DOHH2 (cell line): ENCODE results near the gene SUPT4H1.

ENCODE experiments used
- H3F3A ChIP-seq: fragments of 200-600 bp; sonication (generic), shearing (Covaris generic); 2 replicates; pipeline ENCODE4 v1.6.0; 2016; ENCODE audit warnings: antibody characterized with exemption, mild to moderate bottlenecking; ENCODE audit not compliant: control insufficient read depth, insufficient read depth
- H3K27ac ChIP-seq: fragments of 200-600 bp; sonication (generic); 2 replicates; pipeline ENCODE4 v1.5.1; 2014; ENCODE audit warnings: low read depth, mild to moderate bottlenecking, low read length, moderate library complexity
- H3K27me3 ChIP-seq: fragments of 200-600 bp; sonication (generic); 2 replicates; pipeline ENCODE4 v1.6.1; 2014; ENCODE audit warnings: mild to moderate bottlenecking, low read length, mixed read lengths; ENCODE audit not compliant: control insufficient read depth
- H3K36me3 ChIP-seq: fragments of 200-600 bp; sonication (generic); 2 replicates; pipeline ENCODE4 v1.6.1; 2014; ENCODE audit warnings: mild to moderate bottlenecking, low read length, moderate library complexity, mixed read lengths; ENCODE audit not compliant: control insufficient read depth
- H3K4me1 ChIP-seq: fragments of 200-600 bp; sonication (generic); 2 replicates; pipeline ENCODE4 v1.6.1; 2014; ENCODE audit warnings: mild to moderate bottlenecking, low read length, mixed read lengths; ENCODE audit not compliant: control insufficient read depth
- H3K4me2 ChIP-seq: fragments of 200-600 bp; sonication (generic); 2 replicates; pipeline ENCODE4 v1.6.0; 2014; ENCODE audit warnings: mild to moderate bottlenecking, low read length, moderate library complexity
- H3K4me3 ChIP-seq: fragments of 200-600 bp; sonication (generic); 2 replicates; pipeline ENCODE4 v1.5.1; 2014; ENCODE audit warnings: mild to moderate bottlenecking, low read length, mixed read lengths
- H3K79me2 ChIP-seq: fragments of 200-600 bp; sonication (generic); 2 replicates; pipeline ENCODE4 v1.6.1; 2014; ENCODE audit warnings: mild to moderate bottlenecking, low read length, mixed read lengths; ENCODE audit not compliant: control insufficient read depth
- H3K9me2 ChIP-seq: fragments of 200-600 bp; sonication (generic); replicated peaks from 2 replicates; pipeline ENCODE4 v1.6.1; 2014; ENCODE audit warnings: mild to moderate bottlenecking, low read length, mixed read lengths; ENCODE audit not compliant: control insufficient read depth
- H3K9me3 ChIP-seq: fragments of 200-600 bp; sonication (generic); 2 replicates; pipeline ENCODE4 v1.6.1; 2014; ENCODE audit warnings: antibody characterized with exemption, low read length, mixed read lengths; ENCODE audit not compliant: control insufficient read depth, insufficient read depth
- H4K20me1 ChIP-seq: fragments of 200-600 bp; sonication (generic); 2 replicates; pipeline ENCODE4 v1.6.0; 2014; ENCODE audit warnings: low read depth, mild to moderate bottlenecking, antibody characterized with exemption, low read length, moderate library complexity; ENCODE audit not compliant: control insufficient read depth, insufficient read depth
- EZH2phosphoT487 ChIP-seq: fragments of 200-600 bp; sonication (generic); IDR thresholded peaks from 2 replicates; pipeline ENCODE4 v1.6.1; 2017; ENCODE audit warnings: borderline replicate concordance, mild to moderate bottlenecking, antibody characterized with exemption, low read length, moderate library complexity, mixed read lengths
- TF ChIP-seq, protein P1 (sequence below): fragments of 200-600 bp; sonication (generic); IDR thresholded peaks from one replicate; pipeline ENCODE4 v1.5.1; 2014; ENCODE audit warnings: antibody characterized with exemption, mild to moderate bottlenecking, low read depth, low read length; ENCODE audit not compliant: poor library complexity, severe bottlenecking

The SUPT4H1 gene

DNA sequence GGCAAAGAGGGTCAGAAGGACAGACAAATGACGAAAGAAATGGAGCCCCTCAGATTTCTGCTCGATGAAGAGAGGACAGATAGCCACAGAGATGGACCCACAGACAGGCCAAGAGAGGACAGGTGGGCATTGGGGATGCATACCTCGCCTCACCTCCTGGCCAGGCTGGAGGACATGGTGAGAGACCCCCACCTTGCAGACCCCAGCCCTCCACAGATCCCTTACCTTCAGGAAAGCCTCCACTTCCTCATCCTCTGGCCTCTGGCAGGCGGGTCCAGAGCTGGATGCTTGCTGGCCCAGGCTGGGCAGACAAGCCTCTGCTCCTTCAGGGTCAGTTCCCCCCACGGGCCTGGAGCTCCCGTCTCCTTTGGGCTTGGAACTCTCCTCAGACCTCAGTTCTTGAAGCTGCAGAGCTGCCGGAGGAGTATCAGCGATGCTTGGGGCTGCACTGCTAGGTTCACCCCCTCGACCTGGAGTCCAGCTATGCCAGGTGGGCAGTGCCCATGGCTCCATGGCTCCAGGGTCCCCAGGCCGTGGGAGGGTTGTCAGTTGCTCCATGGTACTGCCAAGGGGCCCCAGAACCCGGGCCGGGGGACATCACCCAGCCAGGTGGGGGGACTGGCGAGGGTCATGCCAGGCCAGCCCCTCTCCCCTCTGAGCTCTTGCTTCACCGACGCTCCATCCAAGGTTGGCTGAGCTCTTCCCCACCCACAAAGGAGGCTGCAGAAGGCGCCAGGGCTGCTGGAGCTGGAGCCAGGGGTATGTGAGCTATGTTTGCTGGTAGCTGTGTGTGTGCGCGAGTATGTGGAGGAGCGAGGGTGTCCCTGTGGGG, 24.4 kb downstream of the SUPT4H1 start:
- Histone ChIP-seq H3K79me2 (peaks cover 19% of the 10 kb centered on the region), H3F3A (peaks cover 38% of the 10 kb centered on the region), H3K27me3 (peaks cover 61% of the 10 kb centered on the region), H3K4me3 (peak overlapping the region; percentile 41), H3K9me3 (no peaks in the 10 kb centered on the region), H3K9me2 (no peaks in the 10 kb centered on the region), H3K4me1 (peaks cover 38% of the 10 kb centered on the region), H3K4me2 (peak overlapping the region; percentile 98; the same call in 1 of the 2 replicates), H4K20me1 (peaks cover 9% of the 10 kb centered on the region; the same call in 1 of the 2 replicates), H3K27ac (peak overlapping the region; percentile 100), H3K36me3 (peaks cover 24% of the 10 kb centered on the region)
- TF ChIP-seq, protein P1, sequence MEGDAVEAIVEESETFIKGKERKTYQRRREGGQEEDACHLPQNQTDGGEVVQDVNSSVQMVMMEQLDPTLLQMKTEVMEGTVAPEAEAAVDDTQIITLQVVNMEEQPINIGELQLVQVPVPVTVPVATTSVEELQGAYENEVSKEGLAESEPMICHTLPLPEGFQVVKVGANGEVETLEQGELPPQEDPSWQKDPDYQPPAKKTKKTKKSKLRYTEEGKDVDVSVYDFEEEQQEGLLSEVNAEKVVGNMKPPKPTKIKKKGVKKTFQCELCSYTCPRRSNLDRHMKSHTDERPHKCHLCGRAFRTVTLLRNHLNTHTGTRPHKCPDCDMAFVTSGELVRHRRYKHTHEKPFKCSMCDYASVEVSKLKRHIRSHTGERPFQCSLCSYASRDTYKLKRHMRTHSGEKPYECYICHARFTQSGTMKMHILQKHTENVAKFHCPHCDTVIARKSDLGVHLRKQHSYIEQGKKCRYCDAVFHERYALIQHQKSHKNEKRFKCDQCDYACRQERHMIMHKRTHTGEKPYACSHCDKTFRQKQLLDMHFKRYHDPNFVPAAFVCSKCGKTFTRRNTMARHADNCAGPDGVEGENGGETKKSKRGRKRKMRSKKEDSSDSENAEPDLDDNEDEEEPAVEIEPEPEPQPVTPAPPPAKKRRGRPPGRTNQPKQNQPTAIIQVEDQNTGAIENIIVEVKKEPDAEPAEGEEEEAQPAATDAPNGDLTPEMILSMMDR = no peak
- no peak for TF ChIP-seq EZH2phosphoT487

DNA sequence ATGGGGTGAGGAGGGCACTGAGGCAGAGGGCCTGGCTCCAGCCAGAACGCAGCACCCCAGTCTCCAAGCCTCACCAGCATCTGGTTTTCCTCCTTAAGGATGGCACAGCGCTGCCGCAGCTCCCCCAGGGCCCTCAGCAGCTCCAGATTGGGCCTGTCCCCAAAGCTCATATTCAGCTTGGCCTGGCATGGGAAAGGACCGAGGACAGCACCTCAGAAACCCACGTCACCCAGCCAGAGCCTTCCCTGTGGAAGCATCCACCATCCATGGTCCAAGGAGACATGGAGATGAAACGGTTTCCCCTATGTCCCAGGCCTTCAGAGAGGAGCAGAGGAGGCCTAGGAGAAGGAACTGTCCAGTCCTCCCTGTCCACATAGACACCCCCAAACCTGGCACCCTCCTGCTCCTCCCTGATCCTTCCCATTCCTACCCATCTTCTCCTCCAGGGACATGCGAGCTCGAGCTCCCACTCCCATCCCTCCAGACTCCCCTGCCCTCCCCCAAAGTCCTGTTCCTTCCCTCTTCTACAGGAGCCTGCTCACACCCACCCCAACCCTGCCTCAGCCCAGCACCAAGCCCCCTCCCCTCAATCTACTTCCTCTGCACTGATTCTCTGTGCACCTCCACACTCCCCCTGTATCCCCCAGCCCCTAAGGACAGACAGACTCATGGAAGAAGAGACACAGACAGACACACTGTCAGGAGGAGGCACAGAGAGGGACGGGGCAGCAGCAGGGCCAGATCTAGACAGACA, 25.2 kb downstream of the SUPT4H1 start:
- Histone ChIP-seq H3K4me1 (peaks cover 38% of the 10 kb centered on the region), H4K20me1 (peaks cover 4% of the 10 kb centered on the region; the same call in 1 of the 2 replicates), H3K9me2 (no peaks in the 10 kb centered on the region), H3K79me2 (peaks cover 14% of the 10 kb centered on the region), H3K9me3 (no peaks in the 10 kb centered on the region), H3F3A (peaks cover 32% of the 10 kb centered on the region), H3K36me3 (peaks cover 18% of the 10 kb centered on the region), H3K4me3 (no peak overlapping the region), H3K27me3 (peaks cover 62% of the 10 kb centered on the region), H3K4me2 (no peak overlapping the region), H3K27ac (no peak overlapping the region)
- TF ChIP-seq, protein P1 = no peak

DNA sequence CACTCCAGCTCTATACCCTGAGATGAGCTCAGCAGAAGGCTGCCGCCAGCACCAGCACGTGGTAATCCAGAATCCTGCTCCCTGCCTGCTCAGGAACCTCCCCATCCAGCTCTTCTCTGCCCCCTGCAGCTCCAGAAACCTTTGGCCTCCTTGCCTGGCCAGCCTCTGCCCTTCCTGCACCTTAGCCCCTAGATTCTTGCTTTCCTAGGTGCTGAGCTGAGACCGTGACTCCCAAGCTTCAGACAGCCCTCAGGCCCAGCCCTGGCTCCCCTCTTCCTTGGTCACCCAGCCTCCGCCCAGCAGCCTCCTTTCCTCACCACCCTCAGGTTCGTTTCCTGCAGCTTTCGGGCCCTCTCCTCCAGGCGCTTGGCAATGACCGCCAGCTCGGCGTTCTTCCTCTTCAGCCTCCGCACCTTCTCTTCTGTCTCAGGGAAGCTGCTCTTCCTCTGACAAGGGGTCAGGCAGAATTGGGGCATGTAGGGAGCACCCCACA, 26.0 kb downstream of the SUPT4H1 start:
- Histone ChIP-seq H3K36me3 (peaks cover 10% of the 10 kb centered on the region), H4K20me1 (no peaks in the 10 kb centered on the region), H3K4me1 (peaks cover 38% of the 10 kb centered on the region), H3K79me2 (peaks cover 6% of the 10 kb centered on the region), H3K27ac (no peak overlapping the region), H3K27me3 (peaks cover 58% of the 10 kb centered on the region), H3K4me3 (no peak overlapping the region), H3K9me3 (no peaks in the 10 kb centered on the region), H3K4me2 (no peak overlapping the region), H3K9me2 (no peaks in the 10 kb centered on the region), H3F3A (peaks cover 25% of the 10 kb centered on the region)
- no peak for TF ChIP-seq EZH2phosphoT487
